Astrocyte of the cerebellum (primary cell): Measurements from ENCODE around the gene AQP5.

Source experiments
- DNase-seq: peaks from one replicate; pipeline ENCODE4 v3.0.0-alpha.2; 2011; ENCODE audit warnings: low read depth
- H3K4me3 ChIP-seq: 2 replicates; pipeline ENCODE4 v1.5.1; 2011; ENCODE audit warnings: mild to moderate bottlenecking, low read depth, low read length, moderate library complexity
- CTCF ChIP-seq: IDR thresholded peaks from 2 replicates; pipeline ENCODE4 v1.5.1; 2012; ENCODE audit warnings: low read length, low read depth, moderate library complexity, mild to moderate bottlenecking; ENCODE audit errors: missing control alignments
- in situ Hi-C: cut with HindIII; loops from 2 replicates; pipeline ENCODE4 v1.10.0; 2017; ENCODE audit warnings: low sequenced_read_pairs

The AQP5 gene

GRCh38 chr12:49961111-49961922 lies at the start of gene AQP5:
AQP5 (plus strand) TSS chr12:49961872; CDS start chr12:49962018, 146 bp downstream.
- no peak for TF ChIP-seq CTCF
- DNase-seq, result no peak
- in situ Hi-C loops, result no loop called here
- peak within 1 kb of the TSS; percentile 30 for H3K4me3 ChIP-seq

GRCh38 chr12:49912345-49913255 lies 49.1 kb upstream of the AQP5 start:
- no peak for TF ChIP-seq CTCF
- no peak overlapping the region for H3K4me3 ChIP-seq
- no peak for DNase-seq
- in situ Hi-C loops, result no loop called here

GRCh38 chr12:49916129-49916919 lies 45.3 kb upstream of the AQP5 start:
- TF ChIP-seq CTCF, result no peak
- DNase-seq, result no peak
- in situ Hi-C loops, result no loop called here
- no peak overlapping the region for H3K4me3 ChIP-seq

GRCh38 chr12:49917166-49917787 lies 44.4 kb upstream of the AQP5 start:
- no peak overlapping the region for H3K4me3 ChIP-seq
- in situ Hi-C loops, result no loop called here
- TF ChIP-seq CTCF, result no peak
- no peak for DNase-seq

- in situ Hi-C loops, result no loop called here
- TF ChIP-seq CTCF, result no peak
- DNase-seq, result no peak
- no peak overlapping the region for H3K4me3 ChIP-seq
Measured at GRCh38 chr12:49917788-49918173, 43.9 kb upstream of the AQP5 start.
